Mesothelial cell of epicardium (in vitro differentiated cells): ENCODE results near the gene TARBP1. TPM values are rescaled to one million over a fixed set of nuclear protein-coding genes. Genes with fewer than 3 reads are reported as not detected.

ENCODE experiments used
- DNase-seq, 2 experiments: peaks; one replicate each; pipeline ENCODE4 v3.0.0; 2021; ENCODE audit warnings: low spot score in 2 of 2; ENCODE audit not compliant: unreplicated experiment in 2 of 2
- H3K27ac Mint-ChIP-seq: 2 replicates; pipeline ENCODE4 v1.8.0; 2021; ENCODE audit warnings: mixed read lengths
- H3K27me3 Mint-ChIP-seq: 2 replicates; pipeline ENCODE4 v1.8.0; 2021; ENCODE audit warnings: low read depth, mixed read lengths
- H3K36me3 Mint-ChIP-seq: 2 replicates; pipeline ENCODE4 v1.8.0; 2021; ENCODE audit warnings: mixed read lengths
- H3K4me1 Mint-ChIP-seq: 2 replicates; pipeline ENCODE4 v1.8.0; 2021; ENCODE audit warnings: mixed read lengths
- H3K4me3 Mint-ChIP-seq: 2 replicates; pipeline ENCODE4 v1.8.0; 2021; ENCODE audit warnings: mild to moderate bottlenecking, moderate library complexity, mixed read lengths
- H3K9me3 Mint-ChIP-seq: 2 replicates; pipeline ENCODE4 v1.8.0; 2021; ENCODE audit warnings: mixed read lengths
- total RNA-seq: library from RNA; stranded (reverse); gene quantifications from 3 replicates; pipeline ENCODE4 v1.2.1, GENCODE V29; 2021
- TF ChIP-seq, protein P1 (sequence below): fragments of 200-600 bp; sonication (generic); IDR thresholded peaks from one replicate; pipeline ENCODE4 v1.5.0; 2021; ENCODE audit warnings: antibody characterized with exemption; ENCODE audit not compliant: unreplicated experiment

Gene TARBP1
- total RNA-seq, 1 donor from 2014 or later, result 66.1 TPM

DNA sequence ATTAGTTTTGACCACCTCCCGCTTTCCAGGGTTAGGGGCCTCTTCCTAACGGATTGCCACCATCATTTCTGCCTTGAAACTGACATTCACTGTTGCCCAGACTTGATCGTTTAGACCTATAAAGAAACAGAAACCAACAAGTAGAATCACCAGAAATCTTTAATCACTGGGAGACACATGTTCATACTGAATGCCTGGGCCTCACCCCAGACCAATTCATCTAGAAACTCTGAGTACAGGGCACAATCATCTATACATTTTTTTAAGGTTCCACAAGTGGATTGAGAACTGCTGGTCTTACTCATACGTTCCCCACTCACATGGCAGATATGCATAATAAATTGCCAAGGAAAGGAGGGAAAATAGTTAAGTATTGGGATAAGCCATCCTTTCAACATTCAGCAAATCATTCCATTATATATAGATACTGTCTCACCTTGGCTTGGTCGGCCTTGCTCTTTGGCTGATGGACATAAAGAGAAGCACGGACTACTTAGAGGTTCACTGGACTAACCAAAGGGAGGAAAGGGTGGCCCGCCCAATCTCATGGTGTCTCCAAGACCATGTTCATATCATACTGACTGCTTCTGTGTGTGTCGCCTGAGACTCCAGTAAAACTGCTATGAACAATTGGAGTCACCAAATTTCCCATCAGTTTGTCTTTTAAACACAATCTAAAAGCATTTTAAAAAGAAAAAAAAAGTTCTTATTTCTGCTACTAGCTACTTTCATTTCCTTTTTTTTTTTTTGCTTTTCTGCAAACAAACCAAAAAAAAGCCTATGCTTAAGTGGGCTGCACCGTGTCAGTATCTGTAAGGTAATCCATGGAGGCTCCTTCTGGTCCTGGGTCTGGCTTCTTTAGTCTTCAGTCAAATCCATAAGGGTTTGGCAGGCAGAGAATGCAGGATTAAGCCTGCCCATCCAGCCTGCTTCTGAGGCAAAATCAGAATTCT lies 9.4 kb upstream of the TARBP1 start:
- peak overlapping the region; percentile 58 for H3K27ac Mint-ChIP-seq
- H3K4me3 Mint-ChIP-seq, result no peak overlapping the region
- H3K9me3 Mint-ChIP-seq, result no peaks in the 10 kb centered on the region
- H3K36me3 Mint-ChIP-seq, result no peaks in the 10 kb centered on the region
- TF ChIP-seq, protein P1, sequence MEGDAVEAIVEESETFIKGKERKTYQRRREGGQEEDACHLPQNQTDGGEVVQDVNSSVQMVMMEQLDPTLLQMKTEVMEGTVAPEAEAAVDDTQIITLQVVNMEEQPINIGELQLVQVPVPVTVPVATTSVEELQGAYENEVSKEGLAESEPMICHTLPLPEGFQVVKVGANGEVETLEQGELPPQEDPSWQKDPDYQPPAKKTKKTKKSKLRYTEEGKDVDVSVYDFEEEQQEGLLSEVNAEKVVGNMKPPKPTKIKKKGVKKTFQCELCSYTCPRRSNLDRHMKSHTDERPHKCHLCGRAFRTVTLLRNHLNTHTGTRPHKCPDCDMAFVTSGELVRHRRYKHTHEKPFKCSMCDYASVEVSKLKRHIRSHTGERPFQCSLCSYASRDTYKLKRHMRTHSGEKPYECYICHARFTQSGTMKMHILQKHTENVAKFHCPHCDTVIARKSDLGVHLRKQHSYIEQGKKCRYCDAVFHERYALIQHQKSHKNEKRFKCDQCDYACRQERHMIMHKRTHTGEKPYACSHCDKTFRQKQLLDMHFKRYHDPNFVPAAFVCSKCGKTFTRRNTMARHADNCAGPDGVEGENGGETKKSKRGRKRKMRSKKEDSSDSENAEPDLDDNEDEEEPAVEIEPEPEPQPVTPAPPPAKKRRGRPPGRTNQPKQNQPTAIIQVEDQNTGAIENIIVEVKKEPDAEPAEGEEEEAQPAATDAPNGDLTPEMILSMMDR, result no peak
- no peak for DNase-seq
- peaks cover 5% of the 10 kb centered on the region for H3K27me3 Mint-ChIP-seq
- H3K4me1 Mint-ChIP-seq, result peaks cover 48% of the 10 kb centered on the region

DNA sequence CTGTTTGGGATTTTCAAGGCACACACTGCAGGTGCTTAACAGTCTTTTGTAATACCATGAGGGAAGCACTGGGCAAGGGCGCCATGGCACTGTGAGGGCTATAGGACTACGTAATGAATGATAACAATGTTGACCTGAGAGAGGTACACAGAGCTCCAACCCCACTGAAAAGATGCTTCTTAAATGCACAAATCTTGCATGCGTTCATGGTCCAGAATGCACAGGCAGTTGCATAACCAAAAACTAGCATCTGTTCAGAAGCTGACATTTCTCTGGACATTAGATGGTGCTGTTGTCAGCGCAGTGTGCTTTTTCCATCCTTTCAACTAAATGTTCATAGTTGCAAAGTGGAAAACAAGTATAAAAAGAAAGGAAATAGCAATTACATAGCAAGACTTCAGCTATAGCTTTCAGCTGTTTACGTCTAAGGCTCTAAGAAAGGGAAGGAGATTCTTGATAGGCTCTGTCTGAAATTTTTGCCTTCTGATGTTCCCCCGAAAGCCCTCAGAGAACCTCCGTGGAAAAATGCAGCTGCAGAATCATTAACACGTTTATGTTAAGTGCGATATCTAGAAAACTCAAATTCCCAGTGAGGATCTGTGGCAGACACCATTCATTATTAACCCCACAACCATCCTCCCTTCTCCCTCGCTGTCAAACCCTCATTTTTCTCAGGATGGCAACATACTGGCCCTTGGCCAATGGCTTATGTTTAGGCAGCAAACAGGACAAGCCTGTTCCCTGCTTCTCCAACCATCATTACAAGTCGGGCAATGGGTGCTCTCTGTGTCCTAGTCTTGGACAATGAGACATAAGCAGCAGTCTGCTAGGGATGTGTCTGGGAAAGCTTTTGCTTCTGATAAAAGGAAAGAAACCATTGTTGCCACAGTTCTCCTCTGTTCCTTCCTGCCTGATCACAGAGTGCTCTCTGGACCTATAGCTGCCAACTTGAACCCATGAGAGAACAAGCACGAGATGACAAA lies 8.2 kb upstream of the TARBP1 start:
- TF ChIP-seq, protein P1, result no peak
- no peak for DNase-seq
- peaks cover 48% of the 10 kb centered on the region for H3K4me1 Mint-ChIP-seq
- peak overlapping the region; percentile 74 for H3K27ac Mint-ChIP-seq
- no peaks in the 10 kb centered on the region for H3K9me3 Mint-ChIP-seq
- H3K27me3 Mint-ChIP-seq, result peaks cover 17% of the 10 kb centered on the region
- no peaks in the 10 kb centered on the region for H3K36me3 Mint-ChIP-seq
- H3K4me3 Mint-ChIP-seq, result no peak overlapping the region

DNA sequence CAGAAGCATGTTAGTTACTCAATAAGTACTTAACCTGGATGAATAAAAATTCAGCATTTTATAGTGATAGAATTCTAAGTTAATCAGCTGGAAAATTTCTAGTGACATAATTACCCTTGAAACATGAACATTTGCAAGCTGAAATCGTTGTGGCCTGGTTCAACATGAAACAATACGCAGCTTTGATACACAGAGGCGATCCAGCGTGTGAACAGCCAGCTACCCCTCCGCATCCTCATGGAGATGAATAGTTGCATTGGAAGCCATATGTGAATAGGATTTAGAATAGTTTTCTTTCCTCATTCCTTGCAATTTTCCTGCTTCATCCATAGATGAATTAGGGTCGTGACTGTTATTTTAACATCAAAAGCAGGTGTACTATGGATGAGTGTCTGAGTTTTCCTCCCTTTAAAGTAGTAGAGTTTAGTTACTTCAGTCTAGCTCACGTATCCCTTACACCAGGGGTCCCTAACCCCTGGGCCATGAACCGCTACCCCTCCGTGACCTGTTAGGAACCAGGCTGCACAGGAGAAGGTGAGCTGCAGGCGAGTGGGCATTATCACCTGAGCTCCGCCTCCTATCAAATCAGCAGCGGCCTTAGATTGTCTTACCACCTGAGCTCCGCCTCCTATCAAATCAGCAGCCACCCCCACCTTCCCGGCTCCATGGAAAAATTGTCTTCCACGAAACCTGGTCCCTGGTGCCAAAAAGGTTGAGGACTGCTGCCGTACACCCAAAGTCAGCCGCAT lies 6.2 kb upstream of the TARBP1 start:
- no peak for DNase-seq
- Mint-ChIP-seq H3K36me3 (no peaks in the 10 kb centered on the region), H3K4me1 (peaks cover 39% of the 10 kb centered on the region), H3K4me3 (no peak overlapping the region), H3K27me3 (peaks cover 28% of the 10 kb centered on the region), H3K27ac (no peak overlapping the region), H3K9me3 (no peaks in the 10 kb centered on the region)
- TF ChIP-seq, protein P1, result no peak

DNA sequence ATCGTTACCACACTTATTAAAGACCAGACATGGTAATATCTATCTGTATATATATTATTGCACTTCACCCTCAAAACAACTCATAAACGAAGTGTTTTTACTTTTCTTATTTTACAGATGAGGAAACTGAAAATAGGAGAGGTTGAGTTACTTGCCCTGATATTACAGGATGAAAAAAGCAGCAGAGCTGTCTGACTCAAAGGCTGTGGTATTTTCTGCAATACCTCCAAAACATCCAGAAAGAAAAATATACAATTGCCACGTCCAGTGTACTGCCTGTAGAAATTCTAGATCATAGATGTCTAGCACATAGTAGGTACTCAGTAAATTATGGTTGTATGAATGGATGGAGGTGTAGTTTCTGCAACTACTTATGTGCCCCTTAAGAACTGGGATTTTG lies 5.2 kb upstream of the TARBP1 start:
- peaks cover 28% of the 10 kb centered on the region for H3K27me3 Mint-ChIP-seq
- H3K36me3 Mint-ChIP-seq, result no peaks in the 10 kb centered on the region
- no peak overlapping the region for H3K4me3 Mint-ChIP-seq
- no peak for DNase-seq
- H3K27ac Mint-ChIP-seq, result no peak overlapping the region
- peaks cover 35% of the 10 kb centered on the region for H3K4me1 Mint-ChIP-seq
- no peaks in the 10 kb centered on the region for H3K9me3 Mint-ChIP-seq
- TF ChIP-seq, protein P1, result no peak

DNA sequence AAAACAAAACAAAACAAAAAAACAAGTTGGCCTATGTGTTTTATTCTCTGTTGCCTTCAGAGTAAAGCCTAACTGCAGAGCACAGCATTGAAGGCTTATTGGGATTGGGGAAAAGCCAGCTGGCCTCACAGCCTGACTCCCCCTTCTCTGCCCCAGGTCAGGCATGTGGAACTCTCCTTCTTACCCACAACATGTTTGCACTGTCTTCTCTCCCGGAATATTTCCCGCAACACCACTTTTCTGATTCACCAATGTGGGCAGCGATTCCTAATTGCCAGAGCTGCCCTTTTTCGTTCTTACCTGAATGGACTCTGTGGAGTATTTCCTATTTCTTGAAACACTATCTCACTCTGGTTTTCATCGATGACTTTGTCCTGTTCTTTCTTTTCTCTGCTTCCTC lies 2.8 kb upstream of the TARBP1 start:
- H3K36me3 Mint-ChIP-seq, result no peaks in the 10 kb centered on the region
- TF ChIP-seq, protein P1, result no peak
- H3K27me3 Mint-ChIP-seq, result peaks cover 28% of the 10 kb centered on the region
- no peak for DNase-seq
- no peaks in the 10 kb centered on the region for H3K9me3 Mint-ChIP-seq
- H3K4me1 Mint-ChIP-seq, result peaks cover 21% of the 10 kb centered on the region
- H3K27ac Mint-ChIP-seq, result no peak overlapping the region
- H3K4me3 Mint-ChIP-seq, result no peak overlapping the region
